HG03457 (cell line): ENCODE measurements around the gene SLC13A3.

Source experiments
- ATAC-seq: cut with Tn5 transposase; IDR thresholded peaks from one replicate; pipeline ENCODE4 v1.9.1; 2021; ENCODE audit warnings: moderate number of reproducible peaks; ENCODE audit not compliant: unreplicated experiment

SLC13A3 gene

GRCh38 chr20:46545077-46545826 is 106.0 kb downstream of the SLC13A3 start:
- no peak for ATAC-seq

- ATAC-seq = no peak
Measured at GRCh38 chr20:46544576-46544975, 106.7 kb downstream of the SLC13A3 start.

GRCh38 chr20:46543959-46544358 is 107.3 kb downstream of the SLC13A3 start:
- ATAC-seq = no peak

- no peak for ATAC-seq
Measured at GRCh38 chr20:46543033-46543432, 108.2 kb downstream of the SLC13A3 start.

- no peak for ATAC-seq
Measured at GRCh38 chr20:46541229-46541935, 109.9 kb downstream of the SLC13A3 start.

GRCh38 chr20:46539113-46539512 is 112.1 kb downstream of the SLC13A3 start:
- no peak for ATAC-seq

- no peak for ATAC-seq
Measured at GRCh38 chr20:46530640-46531039, 120.6 kb downstream of the SLC13A3 start.

- ATAC-seq = no peak
Measured at GRCh38 chr20:46523696-46524328, 127.4 kb downstream of the SLC13A3 start.

GRCh38 chr20:46523108-46523507 is 128.2 kb downstream of the SLC13A3 start:
- no peak for ATAC-seq

- ATAC-seq = no peak
Measured at GRCh38 chr20:46520976-46521579, 130.2 kb downstream of the SLC13A3 start.

- ATAC-seq = no peak
Measured at GRCh38 chr20:46520540-46520939, 130.7 kb downstream of the SLC13A3 start.

- ATAC-seq = no peak
Measured at GRCh38 chr20:46519471-46520068, 131.7 kb downstream of the SLC13A3 start.

GRCh38 chr20:46512943-46513844 is 138.1 kb downstream of the SLC13A3 start, which contains the start of gene ZNF334:
ZNF334 (minus strand) TSS chr20:46513559; CDS start chr20:46512102, 1,457 bp downstream.
- no peak for ATAC-seq

- no peak for ATAC-seq
Measured at GRCh38 chr20:46509523-46509922, 141.7 kb downstream of the SLC13A3 start.
